NB4 (cell line): ENCODE measurements around the gene DHRS3.

Source experiments
- MAX ChIP-seq: IDR thresholded peaks from 2 replicates; pipeline ENCODE4 v1.6.1; 2011; ENCODE audit warnings: low read depth, low read length
- POLR2A ChIP-seq: IDR thresholded peaks from 2 replicates; pipeline ENCODE4 v1.6.1; 2011; ENCODE audit warnings: mild to moderate bottlenecking; ENCODE audit not compliant: insufficient read length; ENCODE audit errors: extremely low read depth
- TF ChIP-seq, protein P1 (sequence below): IDR thresholded peaks from one replicate; pipeline ENCODE4 v1.5.1; 2012; ENCODE audit warnings: low read depth, low read length

- TF ChIP-seq, protein P1, sequence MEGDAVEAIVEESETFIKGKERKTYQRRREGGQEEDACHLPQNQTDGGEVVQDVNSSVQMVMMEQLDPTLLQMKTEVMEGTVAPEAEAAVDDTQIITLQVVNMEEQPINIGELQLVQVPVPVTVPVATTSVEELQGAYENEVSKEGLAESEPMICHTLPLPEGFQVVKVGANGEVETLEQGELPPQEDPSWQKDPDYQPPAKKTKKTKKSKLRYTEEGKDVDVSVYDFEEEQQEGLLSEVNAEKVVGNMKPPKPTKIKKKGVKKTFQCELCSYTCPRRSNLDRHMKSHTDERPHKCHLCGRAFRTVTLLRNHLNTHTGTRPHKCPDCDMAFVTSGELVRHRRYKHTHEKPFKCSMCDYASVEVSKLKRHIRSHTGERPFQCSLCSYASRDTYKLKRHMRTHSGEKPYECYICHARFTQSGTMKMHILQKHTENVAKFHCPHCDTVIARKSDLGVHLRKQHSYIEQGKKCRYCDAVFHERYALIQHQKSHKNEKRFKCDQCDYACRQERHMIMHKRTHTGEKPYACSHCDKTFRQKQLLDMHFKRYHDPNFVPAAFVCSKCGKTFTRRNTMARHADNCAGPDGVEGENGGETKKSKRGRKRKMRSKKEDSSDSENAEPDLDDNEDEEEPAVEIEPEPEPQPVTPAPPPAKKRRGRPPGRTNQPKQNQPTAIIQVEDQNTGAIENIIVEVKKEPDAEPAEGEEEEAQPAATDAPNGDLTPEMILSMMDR = peak; percentile 81
- TF ChIP-seq POLR2A (no peak), MAX (peak; percentile 56; the same call in 1 of the 2 replicates)
Measured at GRCh38 chr1:12658531-12659453, 40.8 kb upstream of the DHRS3 start.
